ENCODE results near the gene SEZ6L.

Gene SEZ6L

GRCh38 chr22:26364066-26365015 lies 195.1 kb downstream of the SEZ6L start:
- no peak overlapping the region for H3K4me3 Mint-ChIP-seq

DNA sequence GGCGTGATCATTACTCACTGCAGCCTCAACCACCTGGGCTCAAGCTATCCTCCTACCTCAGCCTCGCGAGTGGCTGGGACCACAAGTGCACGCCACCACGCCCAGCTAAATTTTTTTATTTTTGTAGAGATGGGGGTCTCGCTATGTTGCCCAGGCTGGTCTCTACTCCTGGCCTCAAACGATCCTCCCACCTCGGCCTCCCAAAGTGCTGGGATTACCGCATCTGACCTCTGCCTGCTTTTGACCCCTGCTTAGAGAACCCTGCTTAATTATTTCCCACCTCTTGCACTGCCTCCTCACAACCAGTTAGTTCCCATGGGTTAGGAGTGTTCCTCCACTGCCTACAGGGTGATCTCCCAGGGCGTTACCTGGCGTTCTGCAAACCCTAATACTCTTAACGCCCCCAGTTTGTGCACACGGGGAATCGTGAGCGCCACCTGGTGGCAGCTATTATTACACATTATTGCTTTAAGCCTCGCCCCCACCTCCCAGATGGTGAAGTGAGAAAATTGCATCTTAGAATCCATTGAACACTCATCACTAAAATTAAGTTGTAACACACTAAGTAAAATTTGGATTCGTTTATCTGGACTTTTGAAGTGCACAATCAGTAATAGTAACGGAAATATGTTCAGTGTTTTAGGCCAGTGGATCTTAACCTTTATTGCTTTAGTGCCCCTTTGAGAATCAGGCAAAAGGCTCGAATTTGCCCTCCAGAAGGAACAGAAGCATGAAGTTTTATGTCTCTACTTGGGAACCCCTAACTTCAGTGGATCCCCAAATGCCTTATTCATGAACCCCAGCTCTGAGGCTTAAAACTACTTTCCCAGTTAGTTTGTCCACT lies 198.4 kb downstream of the SEZ6L start:
- Mint-ChIP-seq H3K27ac (no peak overlapping the region), H3K36me3 (no peaks in the 10 kb centered on the region), H3K9me3 (no peaks in the 10 kb centered on the region), H3K4me3 (no peak overlapping the region), H3K27me3 (peaks cover 18 to 37% of the 10 kb centered on the region in 2 donors), H3K4me1 (peaks cover 6 to 7% of the 10 kb centered on the region in 2 donors)
- ATAC-seq (replicated peaks) = peak; percentile 70 to 75
- DNase-seq = peak; percentile 21

More at GRCh38 chr22:26364066-26365015, 195.1 kb downstream of the SEZ6L start:
- peak; percentile 83 to 86 for ATAC-seq (replicated peaks)
- H3K27ac Mint-ChIP-seq = peak overlapping the region; percentile 6
- peaks cover 11 to 14% of the 10 kb centered on the region in 2 donors for H3K4me1 Mint-ChIP-seq
- peaks cover 12 to 23% of the 10 kb centered on the region in 2 donors for H3K27me3 Mint-ChIP-seq
- DNase-seq = peak; percentile 35
- H3K36me3 Mint-ChIP-seq = no peaks in the 10 kb centered on the region
- H3K9me3 Mint-ChIP-seq = no peaks in the 10 kb centered on the region

- DNase-seq (no peak), ATAC-seq (replicated peaks) (no peak)
- no peak overlapping the region for H3K4me3 Mint-ChIP-seq
- no peaks in the 10 kb centered on the region for H3K9me3 Mint-ChIP-seq
- H3K4me1 Mint-ChIP-seq = peaks cover 4 to 7% of the 10 kb centered on the region in 2 donors
- no peaks in the 10 kb centered on the region for H3K36me3 Mint-ChIP-seq
- peaks cover 39 to 62% of the 10 kb centered on the region in 2 donors for H3K27me3 Mint-ChIP-seq
- no peak overlapping the region for H3K27ac Mint-ChIP-seq
Observed at GRCh38 chr22:26372890-26373289, 203.6 kb downstream of the SEZ6L start.

DNA sequence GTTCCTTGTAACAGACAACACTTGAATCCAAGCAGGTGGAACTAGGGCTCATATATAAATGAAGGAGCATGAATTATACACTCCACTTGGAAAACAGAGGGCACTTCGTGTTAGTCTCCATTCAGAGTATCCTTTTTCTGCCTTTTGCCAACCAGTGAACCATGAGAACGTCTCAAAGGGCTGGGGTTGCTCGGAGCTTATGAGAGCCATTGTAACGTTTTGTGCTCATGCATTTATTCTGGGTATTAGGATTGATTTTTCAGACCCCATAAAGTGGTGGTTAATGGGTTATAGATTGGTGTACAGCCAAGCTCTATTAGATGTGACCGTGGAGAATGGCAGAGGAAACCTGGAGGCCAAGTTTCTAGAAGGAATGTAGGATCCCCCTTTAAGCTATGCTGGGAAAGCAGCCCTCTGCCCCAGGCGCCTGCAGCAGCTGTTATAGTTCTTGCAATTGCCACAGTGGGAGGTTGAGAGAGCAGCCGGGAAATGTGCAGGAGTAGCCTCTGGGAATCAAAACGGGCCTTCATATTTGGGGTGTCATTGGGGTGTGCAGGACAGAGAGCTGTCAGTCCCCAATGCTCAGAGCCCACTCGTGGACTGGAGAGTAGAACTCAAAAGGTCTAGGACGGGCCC lies 205.2 kb downstream of the SEZ6L start:
- Mint-ChIP-seq H3K27ac (no peak overlapping the region), H3K36me3 (no peaks in the 10 kb centered on the region), H3K4me3 (no peak overlapping the region), H3K27me3 (peaks cover 46 to 76% of the 10 kb centered on the region in 2 donors), H3K4me1 (peaks cover 4 to 7% of the 10 kb centered on the region in 2 donors), H3K9me3 (peaks cover 4 to 11% of the 10 kb centered on the region in 2 donors)
- DNase-seq = no peak
- no peak for ATAC-seq (replicated peaks)

DNA sequence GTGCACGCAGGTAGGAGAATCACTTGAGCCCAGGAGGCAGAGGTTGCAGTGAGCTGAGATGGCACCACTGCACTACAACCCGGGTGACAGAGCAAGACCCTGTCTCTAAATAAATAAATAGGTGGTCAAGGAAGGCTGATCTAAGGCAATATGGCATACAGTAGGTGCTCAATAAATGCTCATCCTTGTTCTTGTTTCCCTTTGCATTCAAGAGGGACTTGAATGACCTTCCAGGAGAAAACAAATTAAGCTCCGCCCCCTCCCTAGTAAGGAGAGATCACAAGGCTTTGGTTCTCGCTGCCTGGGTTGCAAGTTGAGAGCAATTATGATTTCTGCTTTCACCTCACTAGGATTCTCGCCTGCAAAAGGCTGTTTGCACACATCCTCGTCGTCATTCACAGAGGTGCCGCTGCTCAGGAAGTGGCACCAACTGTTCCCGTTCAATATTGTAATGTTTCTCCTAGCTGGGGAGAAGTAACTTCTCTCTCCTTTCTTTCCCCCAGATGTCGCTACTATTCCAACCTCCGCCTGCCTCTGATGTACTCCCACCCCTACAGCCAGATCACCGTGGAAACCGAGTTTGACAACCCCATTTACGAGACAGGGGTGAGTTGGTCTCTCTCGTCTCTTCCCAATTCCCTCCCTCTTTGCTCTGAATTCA lies 208.0 kb downstream of the SEZ6L start:
- Mint-ChIP-seq H3K27ac (no peak overlapping the region), H3K4me3 (no peak overlapping the region), H3K27me3 (peaks cover 47 to 77% of the 10 kb centered on the region in 2 donors), H3K4me1 (peaks cover 4 to 7% of the 10 kb centered on the region in 2 donors), H3K9me3 (peaks cover 4 to 12% of the 10 kb centered on the region in 2 donors), H3K36me3 (no peaks in the 10 kb centered on the region)
- DNase-seq = no peak
- no peak for ATAC-seq (replicated peaks)

DNA sequence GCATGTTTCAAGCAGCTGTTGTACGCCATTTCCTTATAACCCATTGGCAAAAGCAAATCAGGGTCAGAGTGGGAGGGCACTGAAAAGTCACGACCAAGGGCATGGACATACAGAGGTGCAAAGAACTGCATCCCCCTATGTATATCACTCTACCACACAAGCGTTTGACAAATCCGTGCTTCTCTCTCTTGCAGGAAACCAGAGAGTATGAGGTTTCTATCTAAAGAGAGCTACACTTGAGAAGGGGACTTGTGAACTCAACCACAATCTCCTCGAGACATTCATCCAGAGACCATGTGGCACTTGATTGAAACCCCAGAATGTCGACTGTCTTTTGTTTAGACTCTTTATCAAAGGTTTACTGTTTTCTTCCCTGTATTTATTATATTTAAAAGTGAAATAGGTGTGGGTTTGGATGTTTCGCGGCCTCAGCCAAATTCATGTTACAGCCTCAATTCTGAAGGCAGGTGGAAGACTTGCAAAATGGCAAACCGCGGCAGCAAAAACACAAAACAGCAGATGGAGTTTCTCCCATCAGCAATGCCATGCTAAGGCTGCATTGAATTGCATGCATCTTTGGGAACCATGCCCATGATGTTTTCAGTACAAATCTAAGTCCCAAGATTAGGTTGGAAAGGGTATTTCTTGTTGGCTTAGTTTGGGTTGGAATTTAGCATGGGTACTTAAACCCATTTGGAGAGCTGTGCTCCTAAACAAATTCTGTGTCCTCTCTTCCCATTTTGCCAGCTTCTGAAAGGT lies 211.0 kb downstream of the SEZ6L start:
- Mint-ChIP-seq H3K9me3 (peaks cover 4 to 12% of the 10 kb centered on the region in 2 donors), H3K27ac (no peak overlapping the region), H3K4me3 (no peak overlapping the region), H3K27me3 (peaks cover 42 to 76% of the 10 kb centered on the region in 2 donors), H3K4me1 (peaks cover 4 to 7% of the 10 kb centered on the region in 2 donors), H3K36me3 (no peaks in the 10 kb centered on the region)
- DNase-seq (no peak), ATAC-seq (replicated peaks) (no peak)

- ATAC-seq (replicated peaks) (no peak), DNase-seq (no peak)
- Mint-ChIP-seq H3K36me3 (no peaks in the 10 kb centered on the region), H3K27ac (no peak overlapping the region), H3K27me3 (peaks cover 39 to 72% of the 10 kb centered on the region in 2 donors), H3K4me3 (no peak overlapping the region), H3K4me1 (peaks cover under 1% of the 10 kb centered on the region in 2 donors), H3K9me3 (peaks cover 4 to 12% of the 10 kb centered on the region in 2 donors)
Observed at GRCh38 chr22:26382782-26383181, 213.5 kb downstream of the SEZ6L start.

DNA sequence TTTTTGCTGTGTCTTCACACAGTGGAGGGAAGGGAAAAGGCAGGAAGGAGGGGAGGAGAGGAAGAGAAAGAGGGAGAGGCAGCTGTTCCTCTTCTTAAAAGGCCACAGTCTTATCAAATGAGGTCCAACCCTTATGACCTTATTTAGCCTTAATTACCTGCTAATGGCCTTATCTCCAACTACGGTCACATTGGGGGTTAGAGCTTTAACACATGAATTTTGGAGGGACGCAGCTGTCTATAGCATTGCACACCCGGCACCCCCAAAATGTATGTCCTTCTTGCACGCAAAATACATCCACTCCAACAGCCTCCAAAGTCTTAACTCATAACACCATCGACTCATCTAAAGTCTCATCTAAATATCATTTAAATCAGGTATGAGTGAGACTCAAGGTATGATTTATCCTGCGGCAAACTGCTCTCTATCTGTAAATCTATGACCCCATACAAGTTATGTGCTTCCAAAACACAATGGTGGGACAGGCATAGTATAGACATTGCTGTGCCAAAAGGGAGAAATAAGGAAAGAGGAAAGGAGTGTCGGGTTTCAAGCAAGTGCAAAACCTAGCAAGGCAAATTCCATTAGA lies 214.8 kb downstream of the SEZ6L start:
- H3K27ac Mint-ChIP-seq = no peak overlapping the region
- H3K36me3 Mint-ChIP-seq = no peaks in the 10 kb centered on the region
- no peak for DNase-seq
- H3K4me3 Mint-ChIP-seq = no peak overlapping the region
- H3K9me3 Mint-ChIP-seq = peaks cover 0 to 5% of the 10 kb centered on the region in 2 donors
- peaks cover 31 to 69% of the 10 kb centered on the region in 2 donors for H3K27me3 Mint-ChIP-seq
- no peaks in the 10 kb centered on the region for H3K4me1 Mint-ChIP-seq
- ATAC-seq (replicated peaks) = no peak

GRCh38 chr22:26385164-26385563 lies 215.9 kb downstream of the SEZ6L start:
- H3K36me3 Mint-ChIP-seq = no peaks in the 10 kb centered on the region
- H3K9me3 Mint-ChIP-seq = no peaks in the 10 kb centered on the region
- H3K27me3 Mint-ChIP-seq = peaks cover 31 to 67% of the 10 kb centered on the region in 2 donors
- H3K27ac Mint-ChIP-seq = no peak overlapping the region
- H3K4me1 Mint-ChIP-seq = no peaks in the 10 kb centered on the region
- ATAC-seq (replicated peaks) (no peak), DNase-seq (no peak)
- H3K4me3 Mint-ChIP-seq = no peak overlapping the region

DNA sequence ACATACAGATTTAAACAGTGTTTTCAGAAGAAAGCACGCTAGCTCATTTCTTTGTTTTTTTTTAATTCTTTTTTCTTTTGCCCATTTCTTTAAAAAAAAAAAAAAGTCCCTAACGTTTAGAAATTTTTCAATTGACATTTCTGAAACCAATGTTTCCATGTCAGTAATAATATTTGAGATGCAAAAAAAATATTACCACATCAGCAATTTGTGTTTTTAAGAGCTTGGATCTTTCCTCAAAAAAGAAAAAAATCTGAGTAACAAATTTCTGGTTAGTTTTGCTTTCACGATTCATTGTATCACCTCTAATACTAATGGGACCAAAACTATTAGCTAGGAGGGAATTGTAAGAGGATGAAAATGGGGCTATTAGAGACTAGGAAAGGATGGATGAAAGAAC lies 219.9 kb downstream of the SEZ6L start:
- DNase-seq (no peak), ATAC-seq (replicated peaks) (no peak)
- Mint-ChIP-seq H3K27me3 (peaks cover 29 to 44% of the 10 kb centered on the region in 2 donors), H3K4me3 (no peak overlapping the region), H3K9me3 (no peaks in the 10 kb centered on the region), H3K27ac (no peak overlapping the region), H3K36me3 (no peaks in the 10 kb centered on the region), H3K4me1 (no peaks in the 10 kb centered on the region)

DNA sequence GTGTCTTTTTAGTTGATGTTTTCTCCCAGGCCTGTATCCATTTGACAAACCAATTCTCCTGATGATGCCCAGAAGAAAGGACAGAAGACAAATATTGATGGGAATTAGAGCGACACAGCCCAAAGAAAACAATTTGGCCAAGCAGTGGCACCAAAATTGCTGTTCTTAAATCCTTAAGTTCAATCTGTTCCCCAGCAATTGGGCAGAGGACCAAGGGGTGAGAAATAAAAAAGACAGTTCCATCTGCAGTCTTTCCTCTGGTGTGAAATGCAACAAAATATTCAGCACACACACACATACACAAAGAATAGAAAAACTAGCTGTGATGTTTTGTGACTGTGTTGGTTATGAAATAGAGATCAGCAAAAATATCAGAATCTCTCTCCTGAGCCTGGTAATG lies 221.8 kb downstream of the SEZ6L start:
- Mint-ChIP-seq H3K9me3 (no peaks in the 10 kb centered on the region), H3K4me1 (no peaks in the 10 kb centered on the region), H3K36me3 (no peaks in the 10 kb centered on the region), H3K27ac (no peak overlapping the region), H3K27me3 (peaks cover 26 to 33% of the 10 kb centered on the region in 2 donors), H3K4me3 (no peak overlapping the region)
- no peak for DNase-seq
- no peak for ATAC-seq (replicated peaks)

DNA sequence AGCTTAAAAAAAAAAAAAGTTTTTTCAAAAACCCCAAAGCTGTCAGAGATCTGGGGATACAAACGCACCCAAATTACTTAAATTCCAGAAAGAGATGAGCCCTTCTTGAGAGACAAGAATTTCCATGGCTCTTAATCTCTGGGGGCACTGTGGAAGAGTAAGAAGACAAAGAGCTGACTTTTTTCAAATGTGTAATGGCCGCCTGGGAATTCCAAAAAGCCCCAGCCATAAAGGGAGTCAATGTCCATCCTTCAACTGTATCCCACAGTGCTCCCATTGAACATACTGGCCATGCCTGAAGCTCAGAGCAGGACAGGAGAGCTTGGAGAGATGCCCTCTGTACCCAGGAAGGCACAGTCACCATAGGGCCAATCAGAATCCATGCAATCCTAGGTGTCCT lies 222.4 kb downstream of the SEZ6L start:
- no peak overlapping the region for H3K4me3 Mint-ChIP-seq
- no peaks in the 10 kb centered on the region for H3K4me1 Mint-ChIP-seq
- H3K36me3 Mint-ChIP-seq = no peaks in the 10 kb centered on the region
- H3K27me3 Mint-ChIP-seq = peaks cover 26 to 32% of the 10 kb centered on the region in 2 donors
- DNase-seq (no peak), ATAC-seq (replicated peaks) (no peak)
- H3K27ac Mint-ChIP-seq = no peak overlapping the region
- no peaks in the 10 kb centered on the region for H3K9me3 Mint-ChIP-seq

GRCh38 chr22:26393929-26394328 lies 224.7 kb downstream of the SEZ6L start:
- peaks cover 14 to 15% of the 10 kb centered on the region in 2 donors for H3K27me3 Mint-ChIP-seq
- no peak overlapping the region for H3K4me3 Mint-ChIP-seq
- H3K9me3 Mint-ChIP-seq = no peaks in the 10 kb centered on the region
- H3K36me3 Mint-ChIP-seq = no peaks in the 10 kb centered on the region
- DNase-seq (no peak), ATAC-seq (replicated peaks) (no peak)
- H3K4me1 Mint-ChIP-seq = peaks cover 2 to 4% of the 10 kb centered on the region in 2 donors
- H3K27ac Mint-ChIP-seq = no peak overlapping the region

Measured in stimulated activated naive B cell treated with anti-CD40 and anti-IgM and Interleukin-4, amounts not matched to agents 10 μg/mL and 1 μg/mL and 100 μg/mL, for 72 hours (primary cell).